ENCODE measurements around the gene OR2T3.
"Not testable (repeated sequence)": the region's sequence is repeated elsewhere in the genome, so short reads cannot be mapped to it uniquely, and the experiment has no call there.

Gene OR2T3

DNA sequence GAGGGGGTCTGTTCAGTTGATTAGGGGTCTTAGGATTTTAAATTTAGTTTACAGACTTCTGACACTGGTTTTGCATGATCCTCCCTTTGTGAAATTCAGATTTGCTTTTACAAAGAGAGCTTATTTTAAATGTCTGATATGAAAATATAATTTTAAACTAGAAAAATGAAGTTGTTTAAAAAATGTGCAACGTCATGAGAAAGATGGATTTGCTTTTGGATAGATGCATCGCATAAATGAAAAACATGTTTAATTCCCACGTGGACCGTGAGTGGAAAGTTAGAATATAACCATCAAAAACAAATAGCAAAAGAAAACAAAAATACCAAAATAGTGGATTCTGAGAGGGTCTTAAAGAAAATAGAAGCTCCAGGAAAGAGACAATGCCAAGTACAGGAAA is 2.0 kb upstream of the OR2T3 start:
- DNase-seq (ENCODE audit: low spot score) (no peak), FAIRE-seq (no peak)

DNA sequence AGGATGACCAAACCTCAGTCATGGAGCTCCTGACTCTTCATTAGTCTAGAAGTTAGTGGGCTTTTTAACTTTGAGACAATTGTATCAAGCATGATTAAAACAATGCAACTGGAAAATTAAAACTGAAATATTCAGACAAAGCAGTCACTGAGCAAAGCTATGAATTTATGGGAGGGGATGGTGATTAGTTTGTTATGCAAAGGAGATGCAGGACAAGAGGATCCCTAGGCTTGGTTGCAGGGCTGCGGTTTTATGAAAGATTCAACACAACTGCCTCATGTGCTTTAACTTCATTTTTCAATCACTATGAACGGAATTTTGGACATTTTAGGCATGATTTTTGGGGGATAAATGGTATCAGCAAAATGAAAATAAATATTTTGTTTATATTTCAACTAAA is 1.0 kb upstream of the OR2T3 start:
- not testable (repeated sequence) for DNase-seq (ENCODE audit: low spot score); FAIRE-seq

DNA sequence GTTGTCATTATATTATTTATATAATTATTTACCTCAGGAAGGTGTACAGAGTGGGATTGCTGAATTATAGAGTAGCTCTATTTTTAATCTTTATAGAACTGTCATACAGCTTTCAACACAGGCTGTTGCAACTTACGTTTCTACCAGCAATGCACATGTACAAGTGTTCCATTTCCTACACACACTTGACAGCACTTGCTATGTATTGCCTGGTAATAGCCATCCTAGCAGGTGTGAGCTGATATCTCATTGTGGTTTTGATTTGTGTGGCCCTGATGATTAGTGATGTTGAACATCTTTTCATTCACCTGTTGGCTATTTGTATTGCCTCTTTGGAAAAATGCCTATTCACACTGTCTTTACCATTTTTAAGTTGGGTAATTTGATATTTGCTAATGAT is 2.5 kb downstream of the OR2T3 start:
- not testable (repeated sequence) for DNase-seq (ENCODE audit: low spot score); FAIRE-seq

- not testable (repeated sequence) for FAIRE-seq; DNase-seq (ENCODE audit: low spot score)
These were observed 8.8 kb downstream of the OR2T3 start for GRCh38 chr1:248481686-248482579.

- DNase-seq (ENCODE audit: low spot score); FAIRE-seq: not testable (repeated sequence)
These were observed 15.1 kb downstream of the OR2T3 start, which contains the start of gene OR2T5 for GRCh38 chr1:248488289-248488688. Gene OR2T5, plus strand, starts transcription at chr1:248488589. Its CDS starts 0 bp downstream, at chr1:248488589.

GRCh38 chr1:248496661-248497060 is 23.5 kb downstream of the OR2T3 start:
- not testable (repeated sequence) for FAIRE-seq

GRCh38 chr1:248500305-248501035 is 27.3 kb downstream of the OR2T3 start:
- DNase-seq (ENCODE audit: low spot score); FAIRE-seq: not testable (repeated sequence)

More at GRCh38 chr1:248496661-248497060, 23.5 kb downstream of the OR2T3 start:
- not testable (repeated sequence) for DNase-seq (ENCODE audit: low spot score)

- peak; percentile 78 for FAIRE-seq
- not testable (repeated sequence) for DNase-seq (ENCODE audit: low spot score)
These were observed 34.6 kb downstream of the OR2T3 start, which contains the start of gene OR2G6 for GRCh38 chr1:248507773-248508172. Gene OR2G6, plus strand, starts transcription at chr1:248508073. Its CDS starts 13,574 bp downstream, at chr1:248521647.

GRCh38 chr1:248510217-248510616 is 37.1 kb downstream of the OR2T3 start:
- FAIRE-seq; DNase-seq (ENCODE audit: low spot score): not testable (repeated sequence)

- DNase-seq (ENCODE audit: low spot score) (no peak), FAIRE-seq (no peak)
These were observed 48.7 kb downstream of the OR2T3 start for GRCh38 chr1:248521856-248522255.
